ENCODE measurements around the gene KIF16B.

Gene KIF16B

DNA sequence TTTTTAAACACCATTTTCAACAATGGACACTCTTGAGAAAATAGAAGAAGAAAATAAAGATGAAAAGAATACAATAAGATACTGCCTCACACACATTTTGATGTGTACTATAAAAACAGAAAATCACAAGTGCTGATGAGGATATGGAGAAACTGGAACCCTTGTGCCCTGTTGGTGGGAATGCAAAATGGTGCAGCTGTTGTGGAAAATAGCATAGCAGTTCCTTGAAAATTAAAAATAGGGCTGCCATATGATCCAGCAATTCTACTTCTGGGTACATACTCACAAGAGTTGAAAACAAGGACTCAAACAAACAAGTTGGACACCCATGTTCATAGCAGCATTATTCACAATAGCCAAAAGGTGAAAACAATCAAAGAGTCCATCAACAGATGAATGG is 173.0 kb downstream of the KIF16B start:
- Histone ChIP-seq H3K4me1 (ENCODE audit: control insufficient read depth, insufficient read depth, low read length, unreplicated experiment) (no peaks in the 10 kb centered on the region), H3K27me3 (ENCODE audit: insufficient read depth, low read length) (no peaks in the 10 kb centered on the region), H2AFZ (ENCODE audit: low read length, unreplicated experiment) (no peak overlapping the region), H3K79me2 (ENCODE audit: control insufficient read depth, insufficient read depth, low read length, unreplicated experiment) (no peaks in the 10 kb centered on the region), H3K27ac (ENCODE audit: low read depth, low read length) (no peak overlapping the region), H3K4me3 (ENCODE audit: low read depth, low read length) (no peak overlapping the region), H3K36me3 (ENCODE audit: insufficient read depth, low read length) (no peaks in the 10 kb centered on the region)

DNA sequence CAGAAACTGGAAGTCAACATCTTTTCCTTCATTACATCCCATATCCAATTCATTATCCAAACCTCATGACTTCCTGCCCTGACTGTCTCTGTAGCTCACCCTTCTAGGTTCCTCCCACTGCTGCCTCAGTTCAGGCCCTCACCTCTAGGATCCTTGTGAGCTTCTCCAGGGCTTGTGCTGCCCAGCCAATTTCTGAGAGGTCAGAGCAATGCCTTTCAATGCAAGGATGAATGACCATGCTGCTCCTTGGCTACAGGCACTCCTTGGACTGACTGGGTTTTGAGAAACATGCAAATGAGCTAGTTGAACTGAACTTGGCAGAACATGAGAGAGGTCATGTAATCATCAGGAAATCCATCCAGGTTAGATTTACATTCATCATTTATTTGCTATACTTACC is 173.4 kb downstream of the KIF16B start:
- Histone ChIP-seq H3K27ac (ENCODE audit: low read depth, low read length) (no peak overlapping the region), H3K27me3 (ENCODE audit: insufficient read depth, low read length) (no peaks in the 10 kb centered on the region)

DNA sequence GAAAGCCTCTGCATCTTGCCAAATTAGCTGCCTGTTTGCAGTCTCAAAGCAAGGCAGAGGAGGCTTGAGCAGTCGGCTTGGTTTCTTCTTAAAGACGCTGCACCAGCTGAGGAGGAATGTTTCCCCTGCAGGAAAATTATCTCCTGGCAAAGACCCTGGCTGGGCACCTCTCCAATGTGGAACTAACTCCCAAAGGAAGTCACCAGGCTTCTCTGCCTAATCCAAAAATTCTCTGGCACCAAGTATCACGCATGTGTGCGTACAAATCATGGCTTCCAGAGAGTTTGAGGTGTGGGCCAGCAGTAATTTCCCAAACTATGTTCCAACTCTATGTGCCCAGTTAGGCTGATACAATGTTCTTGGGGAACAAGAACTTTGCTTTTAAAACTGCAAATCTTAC is 176.2 kb downstream of the KIF16B start:
- no peak overlapping the region for H2AFZ ChIP-seq (ENCODE audit: low read length, unreplicated experiment)
- H3K4me3 ChIP-seq (ENCODE audit: low read depth, low read length): no peak overlapping the region
- H3K27ac ChIP-seq (ENCODE audit: low read depth, low read length): no peak overlapping the region
- no peaks in the 10 kb centered on the region for H3K4me1 ChIP-seq (ENCODE audit: control insufficient read depth, insufficient read depth, low read length, unreplicated experiment)
- no peaks in the 10 kb centered on the region for H3K27me3 ChIP-seq (ENCODE audit: insufficient read depth, low read length)
- H3K79me2 ChIP-seq (ENCODE audit: control insufficient read depth, insufficient read depth, low read length, unreplicated experiment): no peaks in the 10 kb centered on the region
- no peaks in the 10 kb centered on the region for H3K36me3 ChIP-seq (ENCODE audit: insufficient read depth, low read length)

More for the DNA sequence above, 173.4 kb downstream of the KIF16B start:
- Histone ChIP-seq H3K36me3 (ENCODE audit: insufficient read depth, low read length) (no peaks in the 10 kb centered on the region), H3K4me3 (ENCODE audit: low read depth, low read length) (no peak overlapping the region), H3K4me1 (ENCODE audit: control insufficient read depth, insufficient read depth, low read length, unreplicated experiment) (no peaks in the 10 kb centered on the region), H2AFZ (ENCODE audit: low read length, unreplicated experiment) (no peak overlapping the region), H3K79me2 (ENCODE audit: control insufficient read depth, insufficient read depth, low read length, unreplicated experiment) (no peaks in the 10 kb centered on the region)

DNA sequence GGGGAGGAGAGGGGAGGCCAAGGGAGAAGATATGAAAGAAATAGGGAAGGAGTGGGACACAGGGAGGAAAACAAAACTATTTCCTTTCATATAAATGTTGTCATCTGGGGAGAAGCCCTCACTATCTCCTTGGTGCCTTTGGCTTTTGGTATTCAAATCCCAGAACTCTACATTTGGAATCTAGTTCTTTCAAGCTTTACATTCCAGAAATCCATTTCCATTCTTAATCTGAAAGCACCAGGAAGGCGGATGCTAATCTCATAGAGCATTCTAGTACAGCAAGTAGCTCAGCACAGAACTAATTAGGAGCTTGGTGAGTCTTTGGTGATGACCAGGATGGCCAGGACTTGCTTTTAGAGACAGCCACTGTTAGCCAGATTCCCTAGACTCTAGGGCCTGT is 177.9 kb downstream of the KIF16B start:
- H3K4me3 ChIP-seq (ENCODE audit: low read depth, low read length): no peak overlapping the region
- H3K27ac ChIP-seq (ENCODE audit: low read depth, low read length): no peak overlapping the region
- H3K27me3 ChIP-seq (ENCODE audit: insufficient read depth, low read length): no peaks in the 10 kb centered on the region
- no peaks in the 10 kb centered on the region for H3K79me2 ChIP-seq (ENCODE audit: control insufficient read depth, insufficient read depth, low read length, unreplicated experiment)
- H3K36me3 ChIP-seq (ENCODE audit: insufficient read depth, low read length): no peaks in the 10 kb centered on the region
- H3K4me1 ChIP-seq (ENCODE audit: control insufficient read depth, insufficient read depth, low read length, unreplicated experiment): no peaks in the 10 kb centered on the region
- no peak overlapping the region for H2AFZ ChIP-seq (ENCODE audit: low read length, unreplicated experiment)

DNA sequence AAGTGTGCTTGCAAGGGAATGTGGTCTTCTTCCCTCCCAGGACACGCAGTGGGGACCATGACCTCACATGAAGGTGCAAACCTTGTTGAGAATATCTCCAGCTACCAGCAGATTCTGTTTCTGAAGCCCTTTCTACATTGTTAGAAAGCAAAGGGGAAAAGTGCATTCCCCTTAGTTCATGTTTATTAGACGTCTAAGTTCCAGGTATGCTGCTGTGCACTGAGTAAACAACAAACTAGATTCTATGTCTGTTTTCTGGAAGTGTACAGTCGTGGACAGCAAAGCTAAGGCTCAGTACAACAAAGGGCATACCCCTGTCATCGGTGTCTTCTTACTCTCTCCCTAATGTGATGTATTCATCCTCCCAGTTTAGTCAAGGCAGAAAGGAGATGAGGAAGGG is 178.5 kb downstream of the KIF16B start:
- Histone ChIP-seq H3K27me3 (ENCODE audit: insufficient read depth, low read length) (no peaks in the 10 kb centered on the region), H3K79me2 (ENCODE audit: control insufficient read depth, insufficient read depth, low read length, unreplicated experiment) (no peaks in the 10 kb centered on the region), H3K27ac (ENCODE audit: low read depth, low read length) (no peak overlapping the region), H3K4me1 (ENCODE audit: control insufficient read depth, insufficient read depth, low read length, unreplicated experiment) (no peaks in the 10 kb centered on the region), H3K36me3 (ENCODE audit: insufficient read depth, low read length) (no peaks in the 10 kb centered on the region), H3K4me3 (ENCODE audit: low read depth, low read length) (no peak overlapping the region), H2AFZ (ENCODE audit: low read length, unreplicated experiment) (no peak overlapping the region)

DNA sequence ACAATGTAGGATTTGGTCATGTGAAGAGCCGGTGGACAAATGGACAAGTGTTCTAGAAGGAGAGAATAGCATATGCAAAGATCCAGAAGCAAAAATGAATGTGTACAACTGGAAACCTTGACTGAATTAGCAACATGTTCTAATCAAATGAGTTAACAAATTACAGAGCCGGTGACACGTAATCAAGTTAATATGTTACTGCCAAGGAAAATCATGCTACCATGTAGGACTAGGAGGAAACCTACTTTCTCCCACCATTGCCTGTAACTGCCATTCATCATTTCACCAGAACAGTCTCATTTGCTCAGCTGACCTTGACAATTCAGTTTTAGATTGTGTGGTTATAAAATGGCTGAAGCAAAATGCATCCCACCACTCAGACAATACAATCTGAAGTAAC is 179.4 kb downstream of the KIF16B start:
- H3K27ac ChIP-seq (ENCODE audit: low read depth, low read length): no peak overlapping the region
- H2AFZ ChIP-seq (ENCODE audit: low read length, unreplicated experiment): no peak overlapping the region
- no peaks in the 10 kb centered on the region for H3K27me3 ChIP-seq (ENCODE audit: insufficient read depth, low read length)
- H3K4me1 ChIP-seq (ENCODE audit: control insufficient read depth, insufficient read depth, low read length, unreplicated experiment): no peaks in the 10 kb centered on the region
- H3K79me2 ChIP-seq (ENCODE audit: control insufficient read depth, insufficient read depth, low read length, unreplicated experiment): no peaks in the 10 kb centered on the region
- H3K36me3 ChIP-seq (ENCODE audit: insufficient read depth, low read length): no peaks in the 10 kb centered on the region
- H3K4me3 ChIP-seq (ENCODE audit: low read depth, low read length): no peak overlapping the region

DNA sequence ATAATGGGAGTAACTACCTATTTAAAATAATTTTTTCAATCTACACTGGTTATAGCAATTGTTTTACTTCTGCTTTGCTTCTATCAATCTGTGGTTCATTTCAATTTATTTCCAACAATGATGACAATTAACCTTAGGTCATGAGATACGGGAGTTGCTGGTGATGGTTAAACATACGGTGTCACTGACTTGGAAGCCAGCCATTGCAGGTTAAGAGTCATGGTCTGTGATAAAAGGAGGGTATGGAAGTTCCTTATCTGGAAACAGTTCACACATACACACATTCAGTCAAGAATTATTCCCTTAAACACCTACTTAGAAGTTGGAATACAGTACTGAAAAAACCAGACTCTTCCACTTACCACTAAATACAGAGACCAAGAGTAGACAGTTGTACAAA is 180.0 kb downstream of the KIF16B start:
- Histone ChIP-seq H3K27ac (ENCODE audit: low read depth, low read length) (no peak overlapping the region), H3K4me3 (ENCODE audit: low read depth, low read length) (no peak overlapping the region), H3K79me2 (ENCODE audit: control insufficient read depth, insufficient read depth, low read length, unreplicated experiment) (no peaks in the 10 kb centered on the region), H3K4me1 (ENCODE audit: control insufficient read depth, insufficient read depth, low read length, unreplicated experiment) (no peaks in the 10 kb centered on the region), H3K36me3 (ENCODE audit: insufficient read depth, low read length) (no peaks in the 10 kb centered on the region), H2AFZ (ENCODE audit: low read length, unreplicated experiment) (no peak overlapping the region), H3K27me3 (ENCODE audit: insufficient read depth, low read length) (no peaks in the 10 kb centered on the region)

DNA sequence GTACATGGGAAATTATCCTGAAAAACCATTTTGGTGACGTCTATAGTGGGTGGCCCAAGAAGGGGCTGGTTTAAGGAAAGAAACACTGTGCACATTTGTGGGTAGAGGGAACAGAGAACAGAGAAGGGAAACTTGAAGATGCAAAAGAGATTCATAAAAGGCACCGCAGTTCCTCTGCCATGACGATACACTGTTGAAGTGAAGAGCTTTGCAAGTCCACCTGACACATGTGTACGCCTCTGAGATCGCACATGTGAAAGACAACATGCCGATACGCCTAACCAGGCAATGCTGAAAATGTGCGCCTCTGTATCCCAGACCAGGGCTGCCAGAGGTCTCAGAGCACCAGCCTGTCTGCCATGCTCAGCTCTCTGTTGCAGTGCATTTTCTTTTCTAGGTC is 180.9 kb downstream of the KIF16B start:
- no peaks in the 10 kb centered on the region for H3K79me2 ChIP-seq (ENCODE audit: control insufficient read depth, insufficient read depth, low read length, unreplicated experiment)
- no peaks in the 10 kb centered on the region for H3K36me3 ChIP-seq (ENCODE audit: insufficient read depth, low read length)
- no peak overlapping the region for H3K4me3 ChIP-seq (ENCODE audit: low read depth, low read length)
- H3K27ac ChIP-seq (ENCODE audit: low read depth, low read length): no peak overlapping the region
- no peaks in the 10 kb centered on the region for H3K4me1 ChIP-seq (ENCODE audit: control insufficient read depth, insufficient read depth, low read length, unreplicated experiment)
- H3K27me3 ChIP-seq (ENCODE audit: insufficient read depth, low read length): no peaks in the 10 kb centered on the region
- H2AFZ ChIP-seq (ENCODE audit: low read length, unreplicated experiment): no peak overlapping the region

DNA sequence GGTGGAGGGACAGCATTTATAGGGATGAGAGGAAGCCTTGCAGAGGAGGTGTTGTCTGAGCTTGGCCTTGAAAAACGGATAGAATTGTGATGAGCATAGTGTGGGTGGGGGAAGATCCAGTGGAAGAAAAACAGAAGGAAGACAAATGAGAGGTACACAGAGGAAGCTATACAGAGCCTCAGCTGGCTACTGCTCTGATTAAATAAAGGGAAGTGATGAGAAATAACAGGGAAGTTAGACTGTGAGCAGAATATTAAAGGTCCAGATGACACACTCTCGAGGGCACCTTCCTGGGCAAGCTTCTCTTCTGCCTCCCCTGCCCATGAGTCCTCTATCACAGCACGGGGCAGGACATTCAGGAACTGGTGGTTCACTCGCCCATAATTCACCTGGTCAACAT is 182.3 kb downstream of the KIF16B start:
- no peaks in the 10 kb centered on the region for H3K4me1 ChIP-seq (ENCODE audit: control insufficient read depth, insufficient read depth, low read length, unreplicated experiment)
- no peaks in the 10 kb centered on the region for H3K27me3 ChIP-seq (ENCODE audit: insufficient read depth, low read length)
- no peaks in the 10 kb centered on the region for H3K79me2 ChIP-seq (ENCODE audit: control insufficient read depth, insufficient read depth, low read length, unreplicated experiment)
- no peaks in the 10 kb centered on the region for H3K36me3 ChIP-seq (ENCODE audit: insufficient read depth, low read length)
- H2AFZ ChIP-seq (ENCODE audit: low read length, unreplicated experiment): no peak overlapping the region
- no peak overlapping the region for H3K27ac ChIP-seq (ENCODE audit: low read depth, low read length)
- no peak overlapping the region for H3K4me3 ChIP-seq (ENCODE audit: low read depth, low read length)

DNA sequence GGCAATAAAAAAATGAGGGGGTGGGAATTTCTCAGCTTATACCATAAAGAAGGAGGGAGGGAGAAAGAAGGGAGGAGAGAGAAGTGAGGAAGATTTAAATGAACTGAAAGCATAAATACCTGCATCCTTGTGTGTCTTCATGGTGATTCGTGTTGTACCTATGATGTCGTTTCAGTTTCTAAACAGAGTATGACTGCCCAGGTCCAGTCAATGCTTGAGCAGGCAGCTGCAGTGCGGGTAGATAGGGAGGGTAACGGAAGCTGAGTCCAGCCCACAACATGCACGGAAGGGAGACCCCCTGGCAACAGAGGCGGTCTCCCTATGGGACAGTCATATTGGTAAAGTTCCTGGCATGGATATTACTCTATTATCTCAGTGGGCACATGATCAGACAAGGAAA is 184.5 kb downstream of the KIF16B start:
- Histone ChIP-seq H3K79me2 (ENCODE audit: control insufficient read depth, insufficient read depth, low read length, unreplicated experiment) (no peaks in the 10 kb centered on the region), H3K27ac (ENCODE audit: low read depth, low read length) (no peak overlapping the region), H3K36me3 (ENCODE audit: insufficient read depth, low read length) (no peaks in the 10 kb centered on the region), H3K27me3 (ENCODE audit: insufficient read depth, low read length) (no peaks in the 10 kb centered on the region), H3K4me3 (ENCODE audit: low read depth, low read length) (no peak overlapping the region), H2AFZ (ENCODE audit: low read length, unreplicated experiment) (no peak overlapping the region), H3K4me1 (ENCODE audit: control insufficient read depth, insufficient read depth, low read length, unreplicated experiment) (no peaks in the 10 kb centered on the region)

DNA sequence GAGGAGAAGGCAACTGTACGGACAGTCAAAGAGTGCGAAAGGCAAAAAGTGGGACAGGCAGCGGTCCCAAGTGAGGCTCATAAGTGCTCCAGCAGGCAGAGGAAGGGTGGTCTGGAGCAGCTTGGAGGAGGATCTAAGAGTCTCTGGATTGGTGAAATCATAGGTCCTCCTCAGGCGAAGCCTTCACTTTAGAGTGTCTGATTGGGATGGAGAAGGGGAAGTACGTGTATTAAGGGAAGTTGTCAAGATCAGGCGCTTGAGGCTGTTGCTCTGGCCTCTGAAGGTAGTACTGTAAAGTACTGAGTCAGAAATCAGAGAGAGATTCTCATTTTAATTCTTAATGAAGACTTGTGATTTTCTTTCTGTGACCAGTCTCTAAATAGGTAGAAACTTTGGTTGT is 185.6 kb downstream of the KIF16B start:
- Histone ChIP-seq H2AFZ (ENCODE audit: low read length, unreplicated experiment) (no peak overlapping the region), H3K36me3 (ENCODE audit: insufficient read depth, low read length) (no peaks in the 10 kb centered on the region), H3K27ac (ENCODE audit: low read depth, low read length) (no peak overlapping the region), H3K4me1 (ENCODE audit: control insufficient read depth, insufficient read depth, low read length, unreplicated experiment) (no peaks in the 10 kb centered on the region), H3K4me3 (ENCODE audit: low read depth, low read length) (no peak overlapping the region), H3K79me2 (ENCODE audit: control insufficient read depth, insufficient read depth, low read length, unreplicated experiment) (no peaks in the 10 kb centered on the region), H3K27me3 (ENCODE audit: insufficient read depth, low read length) (no peaks in the 10 kb centered on the region)

DNA sequence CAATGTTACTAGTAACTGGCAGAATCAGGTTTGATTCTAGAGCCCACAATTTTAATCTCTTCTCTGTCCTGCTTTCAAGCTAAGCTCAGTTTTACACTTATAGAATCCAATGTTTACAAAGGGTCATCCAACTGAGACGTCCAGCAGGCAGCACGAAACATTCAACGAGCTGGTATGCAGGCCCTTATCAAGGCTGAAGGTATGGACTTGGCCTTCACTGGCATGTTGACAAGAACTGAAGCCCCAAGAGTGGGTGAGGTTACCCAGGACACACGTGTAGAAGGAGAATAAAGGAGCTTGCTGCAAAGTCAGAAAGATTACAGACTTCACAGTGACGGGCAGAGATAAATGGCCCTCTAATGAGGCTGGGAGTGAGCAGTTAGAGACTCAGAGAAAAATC is 187.4 kb downstream of the KIF16B start:
- H3K27me3 ChIP-seq (ENCODE audit: insufficient read depth, low read length): no peaks in the 10 kb centered on the region
- H3K36me3 ChIP-seq (ENCODE audit: insufficient read depth, low read length): no peaks in the 10 kb centered on the region
- H2AFZ ChIP-seq (ENCODE audit: low read length, unreplicated experiment): no peak overlapping the region
- no peaks in the 10 kb centered on the region for H3K4me1 ChIP-seq (ENCODE audit: control insufficient read depth, insufficient read depth, low read length, unreplicated experiment)
- no peaks in the 10 kb centered on the region for H3K79me2 ChIP-seq (ENCODE audit: control insufficient read depth, insufficient read depth, low read length, unreplicated experiment)
- no peak overlapping the region for H3K4me3 ChIP-seq (ENCODE audit: low read depth, low read length)
- no peak overlapping the region for H3K27ac ChIP-seq (ENCODE audit: low read depth, low read length)
